MM.1S (cell line): ENCODE data around the gene LPCAT1.

Experiments
- DNase-seq: peaks from one replicate; pipeline ENCODE4 v3.0.0-alpha.2; 2015
- H2AFZ ChIP-seq: fragments of 300-600 bp; sonication (generic); 2 replicates; pipeline ENCODE4 v1.6.0; 2016; ENCODE audit warnings: antibody characterized with exemption, low read length
- H3F3A ChIP-seq: fragments of 300-600 bp; sonication (generic); 2 replicates; pipeline ENCODE4 v1.6.1; 2016; ENCODE audit warnings: mild to moderate bottlenecking, antibody characterized with exemption, low read length, moderate library complexity, mixed read lengths; ENCODE audit not compliant: insufficient read depth
- H3K27ac ChIP-seq: fragments of 300-600 bp; sonication (generic); 2 replicates; pipeline ENCODE4 v1.5.1; 2016; ENCODE audit warnings: mild to moderate bottlenecking, low read length
- H3K27me3 ChIP-seq: fragments of 300-600 bp; sonication (generic); replicated peaks from 2 replicates; pipeline ENCODE4 v1.6.0; 2016; ENCODE audit warnings: low read length; ENCODE audit not compliant: insufficient read depth
- H3K36me3 ChIP-seq: fragments of 300-600 bp; sonication (generic); replicated peaks from 2 replicates; pipeline ENCODE4 v1.6.1; 2016; ENCODE audit warnings: mild to moderate bottlenecking, low read length, mixed read lengths; ENCODE audit not compliant: insufficient read depth
- H3K4me1 ChIP-seq: fragments of 300-600 bp; sonication (generic); 2 replicates; pipeline ENCODE4 v1.6.1; 2016; ENCODE audit warnings: low read length, mixed read lengths
- H3K4me2 ChIP-seq: fragments of 300-600 bp; sonication (generic); 2 replicates; pipeline ENCODE4 v1.6.0; 2016; ENCODE audit warnings: low read depth, low read length
- H3K4me3 ChIP-seq: fragments of 300-600 bp; sonication (generic); 2 replicates; pipeline ENCODE4 v1.5.1; 2016; ENCODE audit warnings: low read length, mixed read lengths
- H3K79me2 ChIP-seq: fragments of 300-600 bp; sonication (generic); 2 replicates; pipeline ENCODE4 v1.6.1; 2016; ENCODE audit warnings: mixed run types, low read length, mixed read lengths
- H3K9ac ChIP-seq: fragments of 300-600 bp; sonication (generic); 2 replicates; pipeline ENCODE4 v1.6.1; 2016; ENCODE audit warnings: low read length, mixed read lengths
- H3K9me2 ChIP-seq: fragments of 300-600 bp; sonication (generic); replicated peaks from 2 replicates; pipeline ENCODE4 v1.6.1; 2016; ENCODE audit warnings: mild to moderate bottlenecking, low read length, mixed read lengths; ENCODE audit not compliant: insufficient read depth
- H3K9me3 ChIP-seq: fragments of 300-600 bp; sonication (generic); replicated peaks from 2 replicates; pipeline ENCODE4 v1.6.1; 2016; ENCODE audit warnings: mild to moderate bottlenecking, low read length, mixed read lengths; ENCODE audit not compliant: insufficient read depth
- H4K20me1 ChIP-seq: fragments of 300-600 bp; sonication (generic); 2 replicates; pipeline ENCODE4 v1.6.1; 2016; ENCODE audit warnings: mild to moderate bottlenecking, low read length, moderate library complexity, mixed read lengths; ENCODE audit not compliant: insufficient read depth
- EZH2 ChIP-seq: fragments of 300-600 bp; sonication (generic); optimal IDR thresholded peaks from 2 replicates; pipeline ENCODE3; 2017; ENCODE audit warnings: low read depth, mild to moderate bottlenecking, antibody characterized with exemption, low read length, mixed read lengths
- EZH2phosphoT487 ChIP-seq: fragments of 300-600 bp; sonication (generic); IDR thresholded peaks from 2 replicates; pipeline ENCODE4 v1.6.1; 2018; ENCODE audit warnings: antibody characterized with exemption, low read length
- TF ChIP-seq, protein P1 (sequence below): fragments of 300-600 bp; sonication (generic); IDR thresholded peaks from 2 replicates; pipeline ENCODE4 v1.5.1; 2016; ENCODE audit warnings: antibody characterized with exemption, low read length, mixed read lengths

The LPCAT1 gene

GRCh38 chr5:1564824-1565736, 41.3 kb upstream of the LPCAT1 start:
- H3K27me3 ChIP-seq = no peaks in the 10 kb centered on the region
- H3K27ac ChIP-seq = no peak overlapping the region
- no peaks in the 10 kb centered on the region for H4K20me1 ChIP-seq
- H3K9me3 ChIP-seq = no peaks in the 10 kb centered on the region
- H2AFZ ChIP-seq = no peak overlapping the region
- H3K79me2 ChIP-seq = no peaks in the 10 kb centered on the region
- no peak overlapping the region for H3K9ac ChIP-seq
- H3K9me2 ChIP-seq = no peaks in the 10 kb centered on the region
- H3K36me3 ChIP-seq = no peaks in the 10 kb centered on the region
- H3K4me2 ChIP-seq = no peak overlapping the region
- DNase-seq = no peak
- H3K4me1 ChIP-seq = no peaks in the 10 kb centered on the region
- TF ChIP-seq, protein P1, sequence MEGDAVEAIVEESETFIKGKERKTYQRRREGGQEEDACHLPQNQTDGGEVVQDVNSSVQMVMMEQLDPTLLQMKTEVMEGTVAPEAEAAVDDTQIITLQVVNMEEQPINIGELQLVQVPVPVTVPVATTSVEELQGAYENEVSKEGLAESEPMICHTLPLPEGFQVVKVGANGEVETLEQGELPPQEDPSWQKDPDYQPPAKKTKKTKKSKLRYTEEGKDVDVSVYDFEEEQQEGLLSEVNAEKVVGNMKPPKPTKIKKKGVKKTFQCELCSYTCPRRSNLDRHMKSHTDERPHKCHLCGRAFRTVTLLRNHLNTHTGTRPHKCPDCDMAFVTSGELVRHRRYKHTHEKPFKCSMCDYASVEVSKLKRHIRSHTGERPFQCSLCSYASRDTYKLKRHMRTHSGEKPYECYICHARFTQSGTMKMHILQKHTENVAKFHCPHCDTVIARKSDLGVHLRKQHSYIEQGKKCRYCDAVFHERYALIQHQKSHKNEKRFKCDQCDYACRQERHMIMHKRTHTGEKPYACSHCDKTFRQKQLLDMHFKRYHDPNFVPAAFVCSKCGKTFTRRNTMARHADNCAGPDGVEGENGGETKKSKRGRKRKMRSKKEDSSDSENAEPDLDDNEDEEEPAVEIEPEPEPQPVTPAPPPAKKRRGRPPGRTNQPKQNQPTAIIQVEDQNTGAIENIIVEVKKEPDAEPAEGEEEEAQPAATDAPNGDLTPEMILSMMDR = no peak
- TF ChIP-seq EZH2 = no peak
- TF ChIP-seq EZH2phosphoT487 = no peak
- no peak overlapping the region for H3K4me3 ChIP-seq
- no peaks in the 10 kb centered on the region for H3F3A ChIP-seq

- Histone ChIP-seq H3K4me3 (no peak overlapping the region), H3K36me3 (no peaks in the 10 kb centered on the region), H3K4me2 (no peak overlapping the region), H3F3A (no peaks in the 10 kb centered on the region), H4K20me1 (no peaks in the 10 kb centered on the region), H3K9me2 (no peaks in the 10 kb centered on the region), H3K27me3 (no peaks in the 10 kb centered on the region), H3K9ac (no peak overlapping the region), H2AFZ (no peak overlapping the region), H3K9me3 (no peaks in the 10 kb centered on the region), H3K4me1 (no peaks in the 10 kb centered on the region), H3K79me2 (no peaks in the 10 kb centered on the region), H3K27ac (no peak overlapping the region)
- TF ChIP-seq EZH2 = no peak
- TF ChIP-seq EZH2phosphoT487 = no peak
- TF ChIP-seq, protein P1 = no peak
- DNase-seq = no peak
Observed at GRCh38 chr5:1564182-1564748, 40.5 kb upstream of the LPCAT1 start.

GRCh38 chr5:1563617-1564181, 39.9 kb upstream of the LPCAT1 start:
- Histone ChIP-seq H3K27me3 (no peaks in the 10 kb centered on the region), H3K4me3 (no peak overlapping the region), H3F3A (no peaks in the 10 kb centered on the region), H3K79me2 (no peaks in the 10 kb centered on the region), H3K9me2 (no peaks in the 10 kb centered on the region), H3K4me1 (no peaks in the 10 kb centered on the region), H3K4me2 (no peak overlapping the region), H3K9me3 (no peaks in the 10 kb centered on the region), H3K36me3 (no peaks in the 10 kb centered on the region), H4K20me1 (no peaks in the 10 kb centered on the region), H3K9ac (no peak overlapping the region), H2AFZ (no peak overlapping the region), H3K27ac (no peak overlapping the region)
- TF ChIP-seq EZH2 = no peak
- TF ChIP-seq, protein P1 = no peak
- TF ChIP-seq EZH2phosphoT487 = no peak
- DNase-seq = no peak
